Prostate gland (tissue), 2 donors: Measurements from ENCODE around the gene TMEM139.

Source experiments
- CTCF ChIP-seq, 4 experiments: fragments of 200-600 bp in 2 of 4; fragments of 450-650 bp in 2 of 4; sonication (generic) in 2 of 4; IDR thresholded peaks; 1 replicate in 3 of 4; 2 replicates in 1 of 4; pipeline ENCODE4 v1.5.1; 2016 to 2019; ENCODE audit warnings: antibody characterized with exemption in 4 of 4, mild to moderate bottlenecking in 2 of 4, moderate library complexity in 2 of 4
- POLR2AphosphoS5 ChIP-seq: sonication (generic); formaldehyde crosslinking; IDR thresholded peaks from one replicate; pipeline ENCODE4 v1.6.1; 2017; ENCODE audit warnings: antibody characterized with exemption

- TF ChIP-seq CTCF (IDR thresholded peaks at IDR 0.05), result no peak
- TF ChIP-seq POLR2AphosphoS5, result no peak
Observed at GRCh38 chr7:143257501-143257900, 27.3 kb upstream of the TMEM139 start.
